NCI-H2081 (cell line): ENCODE measurements around the gene OPTC.

Source experiments
- DNase-seq, 2 experiments: peaks; one replicate each; lab custom pipeline; 2025; lab: John Stamatoyannopoulos, UW

OPTC gene

DNA sequence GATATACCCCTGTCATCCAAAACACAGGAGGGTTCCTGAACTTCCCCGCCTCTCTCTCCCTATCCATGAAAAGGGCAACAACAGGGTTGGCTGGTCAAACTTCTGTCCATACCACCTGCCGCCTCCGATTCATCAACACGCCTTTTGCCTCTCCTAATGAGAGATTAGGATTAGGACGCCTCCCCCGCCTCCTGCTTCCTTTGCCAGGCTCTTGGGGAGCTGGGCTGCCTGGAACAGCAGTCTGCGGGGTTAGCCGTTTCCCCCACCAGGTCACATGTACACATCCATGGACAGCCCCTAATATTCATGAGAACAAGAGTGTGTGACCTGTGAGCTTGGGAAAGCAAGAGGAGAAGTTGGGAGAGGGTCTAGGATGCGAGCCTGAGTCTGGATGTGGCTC is 2.3 kb upstream of the OPTC start:
- DNase-seq = no peak

DNA sequence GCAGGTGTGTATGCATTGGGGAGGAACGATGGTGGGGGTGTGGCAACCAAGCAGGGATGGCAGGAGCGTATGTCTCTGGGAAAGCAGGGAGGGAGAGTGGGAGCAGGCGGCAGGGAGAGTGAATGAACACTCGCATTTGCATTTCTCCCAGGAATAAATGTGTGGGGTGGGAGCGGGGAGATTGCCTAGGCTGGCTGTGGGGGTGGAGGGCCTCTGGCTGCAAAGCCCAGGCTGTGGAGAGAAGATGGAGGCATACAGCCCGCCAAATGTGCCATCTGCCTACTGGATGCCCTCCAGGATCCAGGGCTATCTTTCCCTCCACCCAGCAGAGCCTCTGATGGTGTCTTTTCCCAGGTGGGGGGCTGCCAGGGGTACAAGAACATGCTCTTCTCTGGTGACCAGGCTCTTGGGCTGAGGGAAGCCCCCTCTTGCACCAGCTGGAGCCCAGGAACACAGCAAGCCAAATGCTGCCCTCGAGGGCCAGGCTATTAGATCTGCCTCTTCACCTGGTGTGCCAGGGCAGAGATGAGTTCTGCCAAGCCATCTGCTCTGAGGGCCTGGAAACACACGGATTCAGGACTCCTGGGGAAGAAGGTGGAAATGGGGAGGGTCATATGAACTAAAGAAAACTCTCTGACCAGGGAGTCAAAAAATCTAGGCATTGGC is 1.7 kb upstream of the OPTC start:
- no peak for DNase-seq

DNA sequence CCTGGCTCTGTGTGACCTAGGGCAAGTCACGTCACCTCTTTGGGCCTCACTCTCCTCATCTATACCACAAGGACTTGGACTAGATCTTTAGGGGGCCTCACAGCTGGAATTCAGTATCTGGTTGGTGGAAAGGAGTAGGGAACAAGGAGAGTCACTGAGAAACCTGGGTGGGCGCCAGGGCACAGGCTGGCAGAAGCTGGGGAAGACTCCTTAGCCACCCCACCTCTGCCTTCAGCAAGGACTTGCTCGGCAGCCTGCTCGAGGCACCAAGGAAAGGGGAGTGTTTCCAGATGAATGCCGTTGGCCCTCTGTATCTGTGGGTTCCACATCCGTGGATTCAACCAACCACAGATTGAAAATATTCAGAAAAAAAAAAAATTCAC is 1.2 kb upstream of the OPTC start:
- DNase-seq = no peak

DNA sequence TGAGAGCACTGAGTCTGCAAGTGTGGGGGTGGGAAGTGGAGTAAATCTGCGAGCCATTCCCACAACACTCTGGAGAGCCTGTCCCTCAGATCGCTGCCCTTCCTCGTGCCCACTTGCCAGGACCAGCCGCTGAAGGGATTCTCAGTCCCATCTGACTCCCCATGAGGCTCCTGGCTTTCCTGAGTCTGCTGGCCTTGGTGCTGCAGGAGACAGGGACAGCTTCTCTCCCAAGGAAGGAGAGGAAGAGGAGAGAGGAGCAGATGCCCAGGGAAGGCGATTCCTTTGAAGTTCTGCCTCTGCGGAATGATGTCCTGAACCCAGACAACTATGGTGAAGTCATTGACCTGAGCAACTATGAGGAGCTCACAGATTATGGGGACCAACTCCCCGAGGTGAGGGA is 1.9 kb downstream of the OPTC start:
- DNase-seq = no peak

DNA sequence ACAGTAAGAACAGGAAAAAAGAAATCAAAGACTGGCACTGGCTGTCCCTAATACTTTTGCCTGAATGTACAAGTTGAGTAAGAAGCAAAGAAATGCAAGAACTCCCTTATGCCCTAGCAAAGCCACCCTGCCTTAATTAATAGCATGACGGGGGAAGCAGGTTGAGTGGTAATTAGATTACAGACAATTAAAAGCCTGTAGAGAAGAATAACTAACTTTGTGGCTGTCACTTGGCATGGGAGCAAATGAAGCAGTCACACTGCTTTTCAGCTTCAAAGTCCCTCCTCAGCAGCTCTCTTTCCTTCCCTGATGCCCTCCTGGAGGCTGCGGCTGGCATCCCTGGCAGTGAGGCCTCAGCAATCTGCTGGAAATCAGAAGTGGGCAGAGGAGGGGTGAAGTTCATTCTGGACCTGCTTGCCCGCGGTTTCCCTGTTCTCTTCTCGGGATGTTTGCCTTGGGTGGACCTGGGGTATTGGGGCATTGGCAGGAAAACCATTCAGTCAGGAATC is 3.4 kb downstream of the OPTC start:
- no peak for DNase-seq

DNA sequence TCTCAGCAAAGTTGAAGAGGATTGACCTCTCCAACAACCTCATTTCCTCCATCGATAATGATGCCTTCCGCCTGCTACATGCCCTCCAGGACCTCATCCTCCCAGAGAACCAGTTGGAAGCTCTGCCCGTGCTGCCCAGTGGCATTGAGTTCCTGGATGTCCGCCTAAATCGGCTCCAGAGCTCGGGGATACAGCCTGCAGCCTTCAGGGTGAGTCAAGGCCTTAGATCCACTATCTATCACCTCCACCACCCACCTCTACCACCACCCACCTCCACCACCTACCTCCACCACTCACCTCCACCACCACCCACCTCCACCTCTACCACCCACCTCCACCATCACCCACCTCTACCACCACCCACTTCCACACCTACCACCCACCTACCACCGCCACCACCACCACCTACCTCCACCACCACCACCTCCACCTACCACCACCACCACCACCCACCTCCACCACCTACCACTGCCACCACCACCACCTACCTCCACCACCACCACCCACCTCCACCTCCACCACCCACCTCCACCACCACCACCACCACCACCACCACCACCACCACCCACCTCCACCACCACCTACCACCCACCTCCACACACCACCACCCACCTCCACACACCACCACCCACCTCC is 5.8 kb downstream of the OPTC start:
- DNase-seq = no peak

DNA sequence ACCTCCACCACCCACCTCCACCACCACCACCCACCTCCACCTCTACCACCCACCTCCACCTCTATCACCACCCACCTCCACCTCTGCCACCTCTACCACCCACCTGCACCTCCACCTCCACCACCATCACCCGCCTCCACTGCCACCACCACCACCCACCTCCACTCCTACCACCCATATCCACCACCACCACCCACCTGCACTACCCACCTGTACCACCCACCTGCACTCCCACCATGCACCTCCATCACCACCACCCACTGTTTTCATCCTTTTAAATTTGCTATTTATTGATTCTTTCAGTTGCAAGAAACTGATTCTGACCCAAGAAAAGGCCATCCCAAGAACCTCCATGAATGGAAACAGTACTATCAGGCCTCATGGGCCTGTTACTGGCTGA is 6.3 kb downstream of the OPTC start:
- no peak for DNase-seq

DNA sequence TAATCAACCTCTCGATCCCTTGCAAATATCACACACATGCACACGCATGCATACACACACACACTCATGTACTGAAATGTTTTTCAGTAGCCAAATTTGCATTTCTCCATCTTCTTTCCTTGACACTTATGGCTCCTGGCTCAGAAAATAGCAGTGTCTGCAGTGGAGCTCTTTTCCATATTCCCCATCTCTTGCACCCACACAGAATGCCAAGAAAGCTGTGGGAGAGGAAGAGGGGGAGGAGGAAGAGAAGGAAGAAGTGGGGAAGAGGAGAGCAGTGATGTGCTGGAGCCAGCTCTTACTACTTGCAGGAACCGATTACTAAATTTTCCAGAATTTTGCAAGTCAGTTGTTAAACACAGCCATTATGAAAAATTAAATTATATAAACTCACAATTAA is 9.9 kb downstream of the OPTC start:
- DNase-seq = no peak

DNA sequence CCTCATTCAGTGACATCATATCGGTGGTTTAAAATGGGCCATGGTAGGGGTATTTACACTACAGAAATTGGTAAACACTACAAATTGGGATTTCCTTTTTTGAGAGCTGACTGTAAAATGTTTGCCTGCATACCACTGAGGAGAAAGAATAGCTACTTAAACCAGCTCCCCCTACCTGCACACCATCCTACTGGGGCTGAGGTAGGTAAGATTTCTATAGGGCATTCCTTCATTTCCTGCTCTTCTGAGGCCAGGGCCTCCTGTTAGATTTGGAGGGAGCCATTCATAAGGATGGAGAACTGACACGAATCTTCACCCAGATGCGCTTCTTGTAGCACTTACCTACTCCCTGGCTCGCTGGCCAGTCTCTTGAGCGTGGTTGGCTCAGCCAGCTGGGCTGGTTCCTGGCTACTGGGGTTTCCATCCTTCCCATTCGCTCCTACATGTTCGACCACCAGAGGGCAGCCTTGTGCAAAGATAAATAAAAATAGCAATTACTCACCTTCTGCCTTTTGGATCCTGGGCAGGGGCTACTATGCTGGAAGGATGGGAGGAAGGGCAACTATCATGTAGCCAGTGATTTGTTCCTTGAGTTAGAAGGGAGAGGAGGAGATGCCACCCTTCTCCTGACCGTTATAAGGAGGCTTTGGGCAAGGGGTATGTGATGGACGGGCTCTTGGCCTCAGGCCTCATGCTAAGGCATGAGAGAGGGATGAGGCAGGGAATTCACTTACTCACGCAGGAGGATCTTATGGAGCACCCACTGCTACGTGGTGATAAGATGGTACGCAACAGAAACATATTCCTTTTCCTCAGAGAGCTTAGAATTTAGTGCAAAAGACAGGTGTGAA is 10.7 kb downstream of the OPTC start:
- DNase-seq = peak; percentile 86 to 92

DNA sequence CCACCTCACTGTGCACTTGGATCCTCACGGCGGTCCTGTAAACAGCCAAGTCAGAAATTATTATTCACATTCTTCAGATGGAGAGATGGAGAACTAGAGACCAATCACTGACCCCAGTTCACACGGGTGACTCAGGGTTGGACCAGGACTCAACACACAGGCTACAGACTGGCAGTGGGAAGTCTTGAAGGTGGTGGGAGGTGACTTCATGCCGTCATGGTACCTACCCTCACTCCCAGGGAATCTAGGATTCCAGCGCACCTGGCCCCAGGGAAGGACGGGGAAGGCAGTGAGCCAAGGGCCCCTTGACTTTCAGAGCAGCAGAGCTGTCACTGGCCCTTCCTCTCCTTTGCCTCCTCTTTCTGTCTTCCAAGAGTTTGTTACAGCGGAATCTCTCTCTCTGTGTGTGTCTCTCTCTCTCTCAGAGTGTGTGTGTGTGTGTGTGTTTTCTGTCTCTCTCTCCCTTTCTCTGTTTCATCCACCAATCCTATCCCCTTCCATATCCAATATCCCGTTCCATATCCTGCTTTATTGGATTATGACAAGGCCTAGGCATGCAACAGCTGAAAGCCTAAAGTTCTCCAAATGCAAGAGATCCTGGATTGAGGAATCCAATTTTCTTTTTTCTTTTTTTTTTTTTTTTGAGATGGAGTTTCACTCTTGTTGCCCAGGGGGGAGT is 11.7 kb downstream of the OPTC start:
- no peak for DNase-seq

DNA sequence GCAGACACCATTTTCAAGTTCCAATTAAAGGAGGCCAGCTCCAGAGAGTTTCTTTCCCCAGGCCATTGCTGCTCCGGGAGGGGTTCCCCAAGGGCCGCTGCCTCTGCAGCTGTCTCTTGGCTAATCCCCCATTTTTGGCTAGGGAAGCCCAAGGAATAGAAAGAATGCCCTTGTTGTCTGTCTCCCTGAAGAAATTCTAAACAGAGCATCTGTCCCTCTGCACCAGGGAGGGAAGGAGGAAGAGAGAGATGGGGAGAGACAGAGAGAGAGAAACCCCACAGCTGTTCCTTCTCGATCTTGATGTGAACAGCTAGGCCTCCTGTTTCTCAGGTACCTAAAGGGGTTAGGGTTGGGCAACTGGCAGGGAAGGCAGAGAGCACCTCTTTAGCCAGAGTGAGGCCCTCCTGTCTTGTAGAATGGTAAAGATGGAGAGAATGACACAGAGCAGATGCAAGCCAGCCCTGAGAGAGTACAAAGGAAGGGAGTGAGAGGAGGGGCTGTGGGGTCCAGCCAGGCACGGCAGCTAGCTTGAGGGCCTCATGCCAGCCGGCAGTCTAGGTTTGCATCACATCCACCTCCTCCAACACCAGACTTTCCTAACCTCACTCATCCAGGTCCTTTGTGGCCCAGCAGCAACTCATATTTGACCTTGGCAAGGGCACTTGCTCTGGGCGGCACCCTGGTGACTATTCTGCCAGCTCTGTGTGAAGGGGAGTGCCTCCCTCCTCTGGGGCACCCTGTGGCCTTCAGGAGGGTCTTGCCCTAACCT is 13.1 kb downstream of the OPTC start:
- peak in 1 of 2 experiments; percentile 14 for DNase-seq

DNA sequence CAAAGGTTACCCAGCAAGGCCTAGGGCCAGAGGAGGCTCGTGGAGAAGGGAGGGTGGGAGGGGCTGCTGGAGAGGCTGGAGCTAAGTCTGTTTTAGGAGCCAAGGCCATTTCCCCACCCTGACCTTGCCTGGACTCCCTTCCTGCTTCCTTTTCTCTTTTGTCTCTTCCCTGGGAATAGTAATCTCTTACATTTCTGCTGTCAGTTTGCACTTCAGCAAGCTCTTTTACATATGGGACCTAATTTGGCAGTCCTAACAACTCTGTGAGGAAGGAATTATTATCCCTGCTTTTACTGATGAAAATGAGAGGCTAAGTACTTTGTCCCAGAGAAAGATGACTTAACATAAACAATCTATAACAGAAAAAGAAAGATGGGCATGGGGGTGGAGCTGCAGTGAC is 13.8 kb downstream of the OPTC start:
- no peak for DNase-seq

DNA sequence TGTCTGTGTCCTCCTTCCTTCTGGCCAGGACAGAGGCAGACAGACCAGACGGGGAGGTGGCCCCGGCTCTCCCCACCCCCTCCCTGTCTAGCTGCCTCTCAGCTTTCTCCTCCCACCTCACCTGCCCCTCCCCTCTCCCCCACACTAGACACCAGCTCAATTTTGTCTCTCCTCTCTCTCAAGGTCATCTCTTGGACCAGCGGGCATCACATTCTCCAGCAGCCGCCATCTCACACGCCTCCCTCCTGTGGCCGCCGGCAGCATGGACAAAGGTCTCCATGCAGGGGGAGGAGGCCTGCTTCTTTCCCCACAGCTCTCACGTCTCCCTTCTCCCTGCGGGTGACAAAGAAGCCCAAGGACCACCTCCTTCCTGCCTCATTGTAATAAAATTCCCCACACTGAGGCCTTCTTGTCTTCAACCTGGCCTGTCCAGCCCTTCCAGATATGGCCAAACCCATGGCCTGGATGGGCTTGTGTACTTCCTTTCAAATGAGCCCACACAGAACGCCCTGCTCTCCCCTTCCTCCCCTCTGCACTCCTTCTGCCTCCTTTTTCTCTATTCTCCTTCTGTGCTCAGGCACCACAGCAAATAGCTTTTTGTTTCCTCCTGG is 14.6 kb downstream of the OPTC start:
- no peak for DNase-seq

DNA sequence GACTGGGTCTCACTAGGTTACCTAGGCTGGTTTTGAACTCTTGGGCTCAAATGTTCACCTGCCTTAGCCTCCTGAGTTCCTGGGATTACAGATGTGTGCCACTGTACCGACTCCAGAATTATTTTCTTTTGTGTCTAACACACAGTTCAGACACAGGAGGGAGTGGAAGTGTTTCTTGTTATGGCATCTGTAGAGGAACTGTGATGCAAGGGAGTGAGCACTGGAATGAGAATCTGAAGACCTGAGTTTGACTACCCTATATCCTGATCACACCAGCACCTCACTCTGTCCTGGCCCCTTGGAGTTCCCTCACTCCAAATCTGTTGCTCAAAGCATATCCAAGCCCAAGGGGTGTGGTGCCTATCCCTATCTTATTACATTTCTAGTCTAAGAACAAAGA is 15.2 kb downstream of the OPTC start:
- DNase-seq = no peak

DNA sequence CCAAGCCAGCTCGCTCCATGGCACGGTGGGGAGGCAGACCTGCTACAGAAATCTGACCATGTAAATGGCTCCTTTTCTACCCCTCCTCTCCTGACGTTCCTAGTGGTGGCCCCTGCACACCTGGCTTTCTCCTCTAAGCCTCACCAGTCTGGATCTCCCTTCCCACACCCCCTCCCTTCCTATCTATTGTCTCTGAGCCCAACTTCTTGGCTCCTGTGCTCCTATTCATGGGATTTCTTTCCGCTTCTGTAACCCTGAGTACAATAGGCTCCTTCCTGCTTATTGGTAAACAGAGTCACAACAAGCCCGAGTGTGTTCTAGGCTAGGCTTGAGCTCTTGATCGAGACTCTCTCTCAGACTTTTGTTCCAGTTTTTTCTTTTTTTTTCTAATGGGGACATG is 17.6 kb downstream of the OPTC start:
- DNase-seq = no peak

DNA sequence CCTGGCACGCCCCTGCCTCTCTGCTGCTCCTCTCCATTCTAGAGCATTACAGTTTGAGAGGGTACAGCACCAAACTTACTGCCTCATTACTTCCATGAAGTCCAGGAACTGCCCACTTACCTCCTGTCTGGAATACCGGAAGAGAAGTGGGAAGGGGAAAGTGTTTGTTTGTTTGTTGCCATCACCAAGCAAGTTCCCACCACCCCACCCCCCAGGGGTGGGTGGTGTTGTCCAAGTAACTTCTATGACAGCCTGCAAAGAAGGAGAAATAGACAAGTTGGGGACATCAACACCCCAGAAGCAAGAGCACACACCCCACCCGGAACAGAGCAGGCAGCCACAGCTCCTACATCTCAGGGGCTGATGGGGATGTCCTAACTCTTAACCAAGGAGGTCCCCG is 18.0 kb downstream of the OPTC start:
- no peak for DNase-seq

DNA sequence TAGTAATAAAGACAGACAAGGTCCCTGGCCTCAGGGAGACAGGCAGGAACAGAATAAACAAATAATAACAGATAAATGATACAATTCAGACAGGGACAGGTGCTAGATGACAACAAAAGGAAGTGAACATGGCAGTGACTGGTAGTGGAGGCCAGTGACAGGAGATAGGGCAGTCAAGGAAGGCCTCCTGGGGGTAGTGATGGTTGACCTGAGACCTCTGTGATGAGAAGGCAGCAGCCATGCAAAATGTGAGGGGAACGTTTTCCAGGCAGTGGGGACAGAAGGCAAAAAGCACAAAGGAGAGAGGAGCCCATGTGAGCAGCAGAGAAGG is 18.5 kb downstream of the OPTC start:
- DNase-seq = peak in 1 of 2 experiments; percentile 11

DNA sequence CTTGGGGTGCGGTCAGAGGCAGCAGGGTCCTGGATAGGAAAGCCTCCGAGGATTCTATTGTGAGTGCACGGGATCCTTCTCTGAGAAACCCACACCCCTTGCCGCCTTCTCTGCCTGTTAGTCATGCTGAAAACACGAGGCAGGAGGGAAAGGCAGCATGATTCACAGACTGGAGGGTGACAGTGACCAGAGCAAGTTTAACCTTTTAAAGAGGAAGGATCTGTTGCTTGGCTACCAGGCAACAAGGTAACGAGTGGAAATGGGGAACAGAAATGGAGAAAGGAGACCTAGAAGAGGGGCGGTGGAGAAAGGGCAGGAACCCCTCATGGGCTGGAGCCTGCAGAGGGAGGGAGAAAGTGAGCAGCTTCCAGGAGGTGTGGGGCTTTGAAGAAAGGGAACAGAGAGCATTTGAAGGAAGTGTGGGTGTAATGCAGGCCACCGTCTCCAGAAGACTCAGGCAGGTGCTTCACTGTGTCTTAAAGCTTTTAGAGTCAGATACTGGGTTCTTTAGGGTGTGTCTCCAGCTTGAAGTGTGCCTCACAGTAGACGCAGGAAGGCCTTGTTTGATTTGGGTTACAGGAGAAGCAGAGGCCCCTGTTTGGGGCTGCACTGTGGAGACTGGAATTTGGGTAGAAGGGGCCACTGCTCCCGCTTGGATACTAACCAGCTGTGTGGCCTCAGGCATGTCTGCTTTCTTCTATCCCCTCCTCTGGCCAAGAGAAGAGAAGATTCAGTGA is 19.1 kb downstream of the OPTC start:
- DNase-seq = no peak

DNA sequence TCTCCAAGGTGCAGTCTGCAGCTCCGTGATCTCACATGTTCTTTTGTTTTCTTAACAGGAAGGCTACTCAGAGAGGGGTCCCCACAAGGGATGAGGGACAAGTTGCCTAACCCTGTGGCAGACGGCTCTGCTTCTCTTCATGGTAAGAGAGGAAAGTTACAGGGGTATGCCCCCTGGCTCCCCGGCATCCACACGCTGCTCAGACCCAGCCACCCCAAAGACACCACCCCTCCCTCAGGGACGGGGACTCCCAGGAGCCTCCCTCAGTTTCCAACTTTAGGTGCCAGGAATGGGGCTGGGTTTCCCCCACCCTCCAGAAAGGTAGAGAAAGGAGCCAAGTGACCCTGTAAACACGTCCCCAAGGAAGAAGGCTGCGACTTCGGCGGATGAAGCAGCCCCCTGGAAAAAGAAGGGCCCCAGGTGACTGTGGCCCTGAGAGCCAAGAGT is 19.7 kb downstream of the OPTC start:
- DNase-seq = no peak

DNA sequence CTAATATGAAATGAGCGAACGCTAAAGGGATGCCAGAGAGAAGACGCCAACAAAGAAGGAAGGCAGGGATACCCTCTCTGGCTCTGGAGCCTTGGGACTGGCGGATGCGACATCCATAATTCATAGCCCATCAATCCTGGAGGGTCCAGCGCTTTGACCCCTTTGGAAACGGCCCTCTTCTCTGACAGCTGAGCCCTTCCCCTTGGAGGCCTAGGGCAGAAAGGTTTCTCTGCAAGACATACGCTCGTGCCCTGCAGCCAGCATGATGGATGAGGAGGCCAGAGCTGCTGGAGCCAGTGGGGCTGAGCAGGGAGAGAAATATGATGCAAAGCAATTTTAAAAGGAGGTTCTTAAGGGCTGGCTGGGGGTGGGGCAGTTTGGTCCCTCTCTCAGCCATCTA is 22.2 kb downstream of the OPTC start:
- DNase-seq = no peak

DNA sequence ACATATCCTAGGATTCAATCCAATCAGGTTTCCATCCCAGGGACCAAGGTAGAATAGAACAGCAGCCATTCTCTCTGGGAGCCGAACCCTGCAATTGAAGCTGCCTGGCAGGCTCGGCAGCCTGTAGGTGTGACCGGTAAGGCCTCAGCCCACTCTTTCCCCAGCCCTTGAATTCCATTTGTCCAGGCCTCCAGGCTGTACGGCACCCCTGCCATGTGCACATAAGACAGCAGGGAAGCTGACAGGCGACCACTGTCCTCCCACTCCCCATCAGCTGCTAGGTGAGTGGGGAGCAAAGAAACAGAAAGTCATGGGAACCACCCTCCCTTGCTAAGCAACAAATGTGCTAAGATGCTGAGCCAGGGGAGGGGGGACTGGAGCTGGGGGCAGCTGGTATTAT is 23.0 kb downstream of the OPTC start:
- peak in 1 of 2 experiments; percentile 13 for DNase-seq
